Stomach (tissue), 9 donors: ENCODE results near the gene MINDY4B. TPM values are rescaled to one million over a fixed set of nuclear protein-coding genes. Genes with fewer than 3 reads are reported as not detected.

Experiments
- DNase-seq, 2 donors: peaks; one replicate each; pipeline versions ENCODE4 v3.0.0 to v3.0.0-alpha.2; 2013 to 2019
- H3K27ac ChIP-seq, 5 donors: fragments of 200-600 bp in 4 of 5; sonication (generic) in 4 of 5; one replicate each; pipeline ENCODE4 v1.5.1; 2013 to 2019; ENCODE audit warnings: mild to moderate bottlenecking in 1 of 5, moderate library complexity in 1 of 5
- H3K27me3 ChIP-seq, 3 donors: fragments of 200-600 bp; sonication (generic); one replicate each; pipeline ENCODE4 v1.5.1; 2017 to 2019; ENCODE audit warnings: mixed run types in 1 of 3
- H3K36me3 ChIP-seq, 4 donors: fragments of 200-600 bp; sonication (generic); 1 replicate in 3 of 4; 2 replicates in 1 of 4; pipeline ENCODE4 v1.5.1; 2016 to 2019
- H3K4me1 ChIP-seq, 4 donors: fragments of 200-600 bp; sonication (generic); one replicate each; pipeline ENCODE4 v1.5.1; 2016 to 2019
- H3K4me3 ChIP-seq, 4 donors: fragments of 200-600 bp; sonication (generic) in 3 of 4; one replicate each; pipeline ENCODE4 v1.5.1; 2016 to 2019; ENCODE audit warnings: mild to moderate bottlenecking in 1 of 4
- H3K9me3 ChIP-seq, 4 donors: fragments of 200-600 bp; sonication (generic); one replicate each; pipeline ENCODE4 v1.5.1; 2016 to 2019
- CTCF ChIP-seq, 7 experiments: fragments of 450-650 bp in 4 of 7; fragments of 200-600 bp in 3 of 7; sonication (generic) in 3 of 7; IDR thresholded peaks; one replicate each; pipeline ENCODE4 v1.5.1; 2016 to 2019; ENCODE audit warnings: antibody characterized with exemption in 7 of 7, control low read depth in 2 of 7, mild to moderate bottlenecking in 1 of 7
- EP300 ChIP-seq: sonication (generic); formaldehyde crosslinking; IDR thresholded peaks from one replicate; pipeline ENCODE4 v1.6.1; 2017; ENCODE audit warnings: antibody characterized with exemption
- POLR2A ChIP-seq, 4 donors: fragments of 450-650 bp; IDR thresholded peaks; one replicate each; pipeline ENCODE4 v1.6.1; 2016; ENCODE audit warnings: antibody characterized with exemption in 4 of 4, control low read depth in 2 of 4, mild to moderate bottlenecking in 1 of 4, moderate library complexity in 1 of 4
- POLR2AphosphoS5 ChIP-seq, 3 donors: sonication (generic); formaldehyde crosslinking; IDR thresholded peaks; one replicate each; pipeline ENCODE4 v1.6.1; 2016; ENCODE audit warnings: antibody characterized with exemption in 3 of 3
- WGBS, 5 donors: extraction: QIAGEN DNeasy Blood & Tissue Kit in 3 of 5; methylation state at CpG; one replicate each; pipeline versions ENCODE4 v1.1.5 to v1.1.7; 2013 to 2018; 5-methylcytosine and 5-hydroxymethylcytosine counted together
- intact Hi-C: fragments of 100-400 bp; cut with DNase I; formaldehyde crosslinking; loops from one replicate; pipeline ENCODE4 v1.15.1; 2023; ENCODE audit warnings: low total_unique reads
- polyA plus RNA-seq, 3 donors: library from polyadenylated mRNA; stranded (reverse); fragments of 200-250 nt; gene quantifications; one replicate each; pipeline ENCODE4 v1.2.3, GENCODE V29; 2013
- total RNA-seq, 5 donors: library from RNA; depleted of rRNA; stranded (reverse); fragments of >200 nt; gene quantifications; one replicate each; pipeline versions ENCODE4 v1.1.0 to v1.2.3, GENCODE V29; 2014 to 2016
- donor health status: healthy with polysubstance abuse.
- donor health status: Bipolar disorder and iron deficiency.
- donor health status: healthy.

Gene MINDY4B
- total and polyA plus RNA-seq, 8 donors, result not detected

GRCh38 chr3:150928234-150928633 is 23.0 kb upstream of the MINDY4B start:
- H3K9me3 ChIP-seq, result no peaks in the 10 kb centered on the region
- H3K4me1 ChIP-seq, result peaks cover 0 to 5% (median 0%) of the 10 kb centered on the region in 4 donors
- TF ChIP-seq POLR2A (IDR thresholded peaks at IDR 0.05) (no peak), CTCF (IDR thresholded peaks at IDR 0.05) (no peak)
- H3K27me3 ChIP-seq, result peaks cover 0 to 8% (median 0%) of the 10 kb centered on the region in 3 donors
- no peak overlapping the region for H3K27ac ChIP-seq
- no peak for DNase-seq
- 94 to 100% (median 96%) methylated on average over 1 of the region's 1 CpG for WGBS, 5 donors
- H3K4me3 ChIP-seq, result no peak overlapping the region
- intact Hi-C loops, result loop anchor here (5.0 kb wide), 1 partner anchor 214 kb away; no protein-coding TSS in a partner anchor
- no peaks in the 10 kb centered on the region for H3K36me3 ChIP-seq

GRCh38 chr3:150926328-150926727 is 21.1 kb upstream of the MINDY4B start:
- intact Hi-C loops, result loop anchor here (5.0 kb wide), 1 partner anchor 216 kb away; no protein-coding TSS in a partner anchor
- no peak for DNase-seq
- H3K4me3 ChIP-seq, result no peak overlapping the region
- WGBS, 5 donors, result 75 to 85% (median 83%) methylated on average over 7 of the region's 7 CpGs
- H3K27ac ChIP-seq, result no peak overlapping the region
- TF ChIP-seq POLR2A (IDR thresholded peaks at IDR 0.05) (no peak), EP300 (no peak), POLR2AphosphoS5 (IDR thresholded peaks at IDR 0.05) (no peak), CTCF (IDR thresholded peaks at IDR 0.05) (no peak)
- H3K9me3 ChIP-seq, result no peaks in the 10 kb centered on the region
- H3K36me3 ChIP-seq, result no peaks in the 10 kb centered on the region
- peaks cover 0 to 8% (median 0%) of the 10 kb centered on the region in 3 donors for H3K27me3 ChIP-seq
- H3K4me1 ChIP-seq, result peaks cover 0 to 5% (median 0%) of the 10 kb centered on the region in 4 donors

- H3K4me3 ChIP-seq, result peak overlapping the region in 3 of 4 donors; percentile 11 to 28 (median 20)
- intact Hi-C loops, result loop anchor here (5.0 kb wide), 1 partner anchor 217 kb away; no protein-coding TSS in a partner anchor
- no peaks in the 10 kb centered on the region for H3K9me3 ChIP-seq
- DNase-seq, result peak; percentile 61 to 76
- H3K27ac ChIP-seq, result no peak overlapping the region
- peaks cover 0 to 8% (median 0%) of the 10 kb centered on the region in 3 donors for H3K27me3 ChIP-seq
- H3K4me1 ChIP-seq, result peaks cover 0 to 5% (median 0%) of the 10 kb centered on the region in 4 donors
- 5 to 10% (median 8%) methylated on average over 14 of the region's 14 CpGs for WGBS, 5 donors
- no peak for TF ChIP-seq EP300
- peak in 5 of 7 experiments; percentile 26 to 67 (median 60) for TF ChIP-seq CTCF (IDR thresholded peaks at IDR 0.05)
- H3K36me3 ChIP-seq, result no peaks in the 10 kb centered on the region
Observed at GRCh38 chr3:150925751-150926201, 20.5 kb upstream of the MINDY4B start.

GRCh38 chr3:150922611-150923010 is 17.4 kb upstream of the MINDY4B start:
- intact Hi-C loops, result no loop called here
- H3K4me1 ChIP-seq, result peaks cover 0 to 5% (median 0%) of the 10 kb centered on the region in 4 donors

More at GRCh38 chr3:150922611-150923010, 17.4 kb upstream of the MINDY4B start:
- DNase-seq, result peak in 1 of 2 donors; percentile 12
- Histone ChIP-seq H3K9me3 (no peaks in the 10 kb centered on the region), H3K36me3 (no peaks in the 10 kb centered on the region), H3K27ac (no peak overlapping the region), H3K4me3 (no peak overlapping the region), H3K27me3 (peaks cover 0 to 5% (median 0%) of the 10 kb centered on the region in 3 donors)
- TF ChIP-seq POLR2AphosphoS5 (IDR thresholded peaks at IDR 0.05), result no peak
- no peak for TF ChIP-seq POLR2A (IDR thresholded peaks at IDR 0.05)
- no peak for TF ChIP-seq CTCF (IDR thresholded peaks at IDR 0.05)
- TF ChIP-seq EP300, result no peak
- 62 to 71% (median 63%) methylated on average over 10 of the region's 10 CpGs for WGBS, 5 donors
